ENCODE data around the gene DENND6A.
"Not testable (repeated sequence)": the region's sequence is repeated elsewhere in the genome, so short reads cannot be mapped to it uniquely, and the experiment has no call there.

Gene DENND6A

GRCh38 chr3:57692396-57693147 lies at the start of gene DENND6A:
Gene DENND6A (minus strand): TSS chr3:57693077. CDS start chr3:57693018, 59 bp downstream.
- peak; percentile 95 for DNase-seq (ENCODE audit: low spot score)

GRCh38 chr3:57740027-57740426 lies 47.1 kb upstream of the DENND6A start:
- no peak for DNase-seq (ENCODE audit: low spot score)

- DNase-seq (ENCODE audit: low spot score): no peak
Observed at GRCh38 chr3:57738391-57738790, 45.5 kb upstream of the DENND6A start.

GRCh38 chr3:57737840-57738239 lies 45.0 kb upstream of the DENND6A start:
- no peak for DNase-seq (ENCODE audit: low spot score)

- no peak for DNase-seq (ENCODE audit: low spot score)
Observed at GRCh38 chr3:57735405-57735804, 42.5 kb upstream of the DENND6A start.

GRCh38 chr3:57733790-57734189 lies 40.9 kb upstream of the DENND6A start:
- DNase-seq (ENCODE audit: low spot score): no peak

GRCh38 chr3:57731311-57731710 lies 38.4 kb upstream of the DENND6A start:
- DNase-seq (ENCODE audit: low spot score): no peak

GRCh38 chr3:57730682-57731081 lies 37.8 kb upstream of the DENND6A start:
- no peak for DNase-seq (ENCODE audit: low spot score)

GRCh38 chr3:57729334-57730045 lies 36.6 kb upstream of the DENND6A start:
- DNase-seq (ENCODE audit: low spot score): no peak

GRCh38 chr3:57727106-57727505 lies 34.2 kb upstream of the DENND6A start:
- no peak for DNase-seq (ENCODE audit: low spot score)

GRCh38 chr3:57726397-57726796 lies 33.5 kb upstream of the DENND6A start:
- no peak for DNase-seq (ENCODE audit: low spot score)

- no peak for DNase-seq (ENCODE audit: low spot score)
Observed at GRCh38 chr3:57718118-57718517, 25.2 kb upstream of the DENND6A start.

GRCh38 chr3:57717205-57717868 lies 24.5 kb upstream of the DENND6A start:
- no peak for DNase-seq (ENCODE audit: low spot score)

GRCh38 chr3:57715686-57716085 lies 22.8 kb upstream of the DENND6A start:
- DNase-seq (ENCODE audit: low spot score): no peak

GRCh38 chr3:57709559-57709958 lies 16.7 kb upstream of the DENND6A start:
- DNase-seq (ENCODE audit: low spot score): no peak

GRCh38 chr3:57709031-57709430 lies 16.2 kb upstream of the DENND6A start:
- DNase-seq (ENCODE audit: low spot score): no peak

GRCh38 chr3:57706462-57706861 lies 13.6 kb upstream of the DENND6A start:
- peak; percentile 73 for DNase-seq (ENCODE audit: low spot score)

GRCh38 chr3:57705351-57705750 lies 12.5 kb upstream of the DENND6A start:
- DNase-seq (ENCODE audit: low spot score): not testable (repeated sequence)

- no peak for DNase-seq (ENCODE audit: low spot score)
Observed at GRCh38 chr3:57701781-57702180, 8.9 kb upstream of the DENND6A start.

- DNase-seq (ENCODE audit: low spot score): no peak
Observed at GRCh38 chr3:57700737-57701136, 7.9 kb upstream of the DENND6A start.

GRCh38 chr3:57699591-57699990 lies 6.7 kb upstream of the DENND6A start:
- DNase-seq (ENCODE audit: low spot score): no peak

GRCh38 chr3:57696801-57697321 lies 4.0 kb upstream of the DENND6A start:
- no peak for DNase-seq (ENCODE audit: low spot score)

- DNase-seq (ENCODE audit: low spot score): no peak
Observed at GRCh38 chr3:57694146-57694545, 1.3 kb upstream of the DENND6A start.

Measured in LoVo (cell line).